ENCODE results near the gene SLC39A8.
"Not testable (repeated sequence)": the region's sequence is repeated elsewhere in the genome, so short reads cannot be mapped to it uniquely, and the experiment has no call there.

SLC39A8 gene

DNA sequence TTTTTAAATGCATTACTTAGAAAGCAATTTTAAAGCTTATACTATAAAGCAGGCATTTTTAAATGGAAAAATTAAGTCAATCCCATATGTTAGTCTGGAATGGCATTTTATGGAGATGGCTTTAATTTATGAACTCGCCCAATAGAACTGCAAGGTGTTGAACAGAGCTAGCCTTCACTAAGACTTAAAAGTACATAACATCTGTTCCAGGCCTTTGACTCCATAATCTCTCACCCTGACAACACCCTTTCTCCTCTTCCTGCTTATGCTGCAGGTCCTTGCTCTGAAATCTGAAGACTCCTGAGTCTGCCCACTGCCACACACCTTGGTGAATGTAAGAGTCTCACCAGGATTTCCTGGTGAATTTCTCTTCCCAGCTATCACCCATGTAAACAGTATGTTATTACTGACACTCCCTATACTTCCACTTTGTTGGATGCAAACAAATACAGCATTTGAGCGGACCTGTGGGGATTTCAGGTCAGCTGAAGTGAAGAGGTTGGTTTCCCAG lies 17.7 kb upstream of the SLC39A8 start:
- no peak overlapping the region for H3K4me3 ChIP-seq (ENCODE audit: low read depth, low read length)
- DNase-seq (ENCODE audit: low read depth), result no peak
- TF ChIP-seq, protein P1, sequence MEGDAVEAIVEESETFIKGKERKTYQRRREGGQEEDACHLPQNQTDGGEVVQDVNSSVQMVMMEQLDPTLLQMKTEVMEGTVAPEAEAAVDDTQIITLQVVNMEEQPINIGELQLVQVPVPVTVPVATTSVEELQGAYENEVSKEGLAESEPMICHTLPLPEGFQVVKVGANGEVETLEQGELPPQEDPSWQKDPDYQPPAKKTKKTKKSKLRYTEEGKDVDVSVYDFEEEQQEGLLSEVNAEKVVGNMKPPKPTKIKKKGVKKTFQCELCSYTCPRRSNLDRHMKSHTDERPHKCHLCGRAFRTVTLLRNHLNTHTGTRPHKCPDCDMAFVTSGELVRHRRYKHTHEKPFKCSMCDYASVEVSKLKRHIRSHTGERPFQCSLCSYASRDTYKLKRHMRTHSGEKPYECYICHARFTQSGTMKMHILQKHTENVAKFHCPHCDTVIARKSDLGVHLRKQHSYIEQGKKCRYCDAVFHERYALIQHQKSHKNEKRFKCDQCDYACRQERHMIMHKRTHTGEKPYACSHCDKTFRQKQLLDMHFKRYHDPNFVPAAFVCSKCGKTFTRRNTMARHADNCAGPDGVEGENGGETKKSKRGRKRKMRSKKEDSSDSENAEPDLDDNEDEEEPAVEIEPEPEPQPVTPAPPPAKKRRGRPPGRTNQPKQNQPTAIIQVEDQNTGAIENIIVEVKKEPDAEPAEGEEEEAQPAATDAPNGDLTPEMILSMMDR (conservative IDR thresholded peaks at IDR 0.05; ENCODE audit: low read depth, low read length), result no peak

DNA sequence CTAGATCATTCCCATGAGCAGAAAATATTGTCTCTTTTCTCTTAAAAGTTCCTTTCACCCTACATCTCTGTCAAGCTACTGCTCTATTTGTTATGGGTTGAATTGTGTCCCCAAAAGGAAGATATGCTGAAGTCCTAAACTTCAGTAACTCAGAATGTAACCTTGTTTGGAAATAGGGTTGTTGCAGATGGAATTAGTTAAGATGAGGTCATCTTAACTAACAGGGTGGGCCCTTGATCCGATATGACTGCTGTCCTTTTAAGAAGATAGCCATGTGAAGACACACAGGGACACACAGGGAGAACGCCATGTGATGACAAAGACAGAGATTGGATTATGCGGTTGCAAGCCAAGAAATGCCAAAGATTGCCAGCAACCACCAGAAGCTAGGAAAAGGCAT lies 12.8 kb upstream of the SLC39A8 start:
- DNase-seq (ENCODE audit: low read depth), result no peak
- no peak overlapping the region for H3K4me3 ChIP-seq (ENCODE audit: low read depth, low read length)
- TF ChIP-seq, protein P1 (conservative IDR thresholded peaks at IDR 0.05; ENCODE audit: low read depth, low read length), result no peak

GRCh38 chr4:102357637-102358036 lies 12.4 kb upstream of the SLC39A8 start:
- DNase-seq (ENCODE audit: low read depth); H3K4me3 ChIP-seq (ENCODE audit: low read depth, low read length): not testable (repeated sequence)

DNA sequence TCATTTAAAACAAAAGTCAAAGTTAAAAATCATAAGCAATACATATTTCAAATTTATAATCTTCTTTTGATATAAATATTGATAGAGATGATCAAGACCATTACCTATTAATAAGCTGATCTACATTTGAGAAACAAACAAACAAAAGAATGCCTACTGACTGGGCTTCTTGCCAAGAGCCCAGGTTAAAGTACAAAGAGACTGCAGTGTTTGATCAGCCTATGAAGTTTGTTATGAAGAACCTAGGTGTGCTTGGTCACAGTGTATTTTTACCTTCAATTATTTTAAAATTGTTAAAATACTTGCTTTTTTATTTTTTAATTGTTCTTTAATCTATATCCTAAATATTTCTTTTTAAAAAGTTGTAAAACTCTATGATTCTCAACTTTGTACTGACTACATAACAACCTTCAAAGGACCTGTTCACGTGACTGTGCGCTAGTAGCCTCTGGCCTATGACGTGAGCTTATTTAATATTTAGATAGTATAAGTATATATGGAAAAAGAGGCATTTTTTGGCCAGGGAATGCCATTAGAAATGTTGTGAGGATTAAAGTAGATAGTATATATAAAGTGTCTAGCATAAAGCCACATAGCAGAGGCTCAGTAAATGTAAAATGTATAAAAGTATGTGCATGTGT lies 11.4 kb upstream of the SLC39A8 start:
- no peak for DNase-seq (ENCODE audit: low read depth)

GRCh38 chr4:102355748-102356147 lies 10.5 kb upstream of the SLC39A8 start:
- no peak for DNase-seq (ENCODE audit: low read depth)
- H3K4me3 ChIP-seq (ENCODE audit: low read depth, low read length), result no peak overlapping the region
- TF ChIP-seq, protein P1 (conservative IDR thresholded peaks at IDR 0.05; ENCODE audit: low read depth, low read length), result no peak

More for the DNA sequence above, 11.4 kb upstream of the SLC39A8 start:
- H3K4me3 ChIP-seq (ENCODE audit: low read depth, low read length), result no peak overlapping the region
- TF ChIP-seq, protein P1 (conservative IDR thresholded peaks at IDR 0.05; ENCODE audit: low read depth, low read length), result no peak

- TF ChIP-seq, protein P1 (conservative IDR thresholded peaks at IDR 0.05; ENCODE audit: low read depth, low read length), result no peak
- H3K4me3 ChIP-seq (ENCODE audit: low read depth, low read length), result no peak overlapping the region
These were observed 9.6 kb upstream of the SLC39A8 start for GRCh38 chr4:102354671-102355454.

DNA sequence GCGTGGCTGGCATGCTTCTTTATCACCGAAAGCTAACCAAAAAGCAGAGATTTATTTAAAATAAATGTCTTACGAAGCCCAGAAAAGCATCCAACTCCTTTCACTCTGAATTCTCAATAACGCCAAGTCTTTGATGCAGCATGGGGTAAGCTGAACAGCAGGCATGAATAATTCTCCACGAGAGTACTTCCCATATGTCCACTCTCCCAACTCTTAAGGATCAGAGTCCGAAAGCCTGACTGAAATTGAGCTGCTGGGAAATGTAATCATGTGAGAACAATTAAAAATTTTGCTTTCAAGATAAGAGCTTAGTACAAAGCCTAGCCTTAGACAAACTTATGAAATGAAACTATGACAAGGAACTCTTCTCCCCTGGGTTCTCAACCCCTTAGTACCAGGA lies 7.5 kb upstream of the SLC39A8 start:
- no peak overlapping the region for H3K4me3 ChIP-seq (ENCODE audit: low read depth, low read length)
- TF ChIP-seq, protein P1 (conservative IDR thresholded peaks at IDR 0.05; ENCODE audit: low read depth, low read length), result no peak

More at GRCh38 chr4:102354671-102355454, 9.6 kb upstream of the SLC39A8 start:
- no peak for DNase-seq (ENCODE audit: low read depth)

More for the DNA sequence above, 7.5 kb upstream of the SLC39A8 start:
- peak; percentile 18 for DNase-seq (ENCODE audit: low read depth)

All from choroid plexus epithelial cell (primary cell).